ENCODE data around the gene C4orf50. TPM values are rescaled to one million over a fixed set of nuclear protein-coding genes. Genes with fewer than 3 reads are reported as not detected.

Gene C4orf50
- total and polyA plus RNA-seq, 2 of the 4 experiments (the other 2 are of a cell fraction): not detected

GRCh38 chr4:5851637-5852301 is 166.5 kb downstream of the C4orf50 start:
- Histone ChIP-seq H4K20me1 (ENCODE audit: insufficient read depth, low read length) (no peaks in the 10 kb centered on the region), H3K4ac (ENCODE audit: low read depth, low read length) (no peak overlapping the region), H2BK20ac (ENCODE audit: low read depth, low read length) (no peak overlapping the region), H3K23ac (ENCODE audit: low read depth, low read length) (no peak overlapping the region), H3K4me3 (ENCODE audit: insufficient read depth, low read depth, low read length) (no peak overlapping the region), H3K4me2 (ENCODE audit: low read depth, low read length) (no peak overlapping the region), H4K91ac (ENCODE audit: insufficient read depth, low read depth, low read length) (no peak overlapping the region), H3K27me3 (ENCODE audit: control insufficient read depth, insufficient read depth, low read length) (no peaks in the 10 kb centered on the region), H2BK5ac (ENCODE audit: low read depth, low read length, poor library complexity, severe bottlenecking) (no peak overlapping the region), H3K14ac (replicated peaks; ENCODE audit: low read depth, low read length) (no peak overlapping the region), H2AFZ (replicated peaks; ENCODE audit: low read length, poor library complexity) (no peak overlapping the region), H2AK5ac (ENCODE audit: low read depth, low read length) (no peak overlapping the region), H4K8ac (ENCODE audit: low read depth in 2 of 2, low read length in 2 of 2) (no peak overlapping the region), H3K27ac (ENCODE audit: insufficient read depth, low read length) (no peak overlapping the region), H3K56ac (ENCODE audit: extremely low read depth, insufficient read depth, low read length) (no peak overlapping the region), H3K79me1 (ENCODE audit: low read depth in 1 of 2, low read length in 2 of 2) (no peaks in the 10 kb centered on the region), H2BK15ac (ENCODE audit: low read depth, low read length) (no peak overlapping the region), H3K4me1 (ENCODE audit: control insufficient read depth, insufficient read depth, low read length) (no peaks in the 10 kb centered on the region), H3K9ac (ENCODE audit: low read depth, low read length) (no peak overlapping the region), H3K36me3 (ENCODE audit: control insufficient read depth, insufficient read depth, low read length) (peaks cover 3% of the 10 kb centered on the region; the same call in 1 of the 2 replicates), H3K9me1 (ENCODE audit: insufficient read depth, low read length) (no peaks in the 10 kb centered on the region; the same call in 1 of the 2 replicates), H3K18ac (ENCODE audit: low read depth, low read length) (no peak overlapping the region), H2BK120ac (ENCODE audit: low read depth, low read length) (no peak overlapping the region), H3K9me3 (ENCODE audit: control insufficient read depth, insufficient read depth, low read length) (no peaks in the 10 kb centered on the region), H4K5ac (ENCODE audit: low read depth, low read length) (no peak overlapping the region), H2AK9ac (replicated peaks; ENCODE audit: low read depth, low read length, poor library complexity) (no peak overlapping the region)
- 80% methylated on average over 1 of the region's 4 CpGs; no CpG with 5 or more reads in 1 of the 2 experiments for WGBS, 2 experiments (ENCODE audit: extremely low coverage in 2 of 2, insufficient read length in 1 of 2)
- TF ChIP-seq ELK1 (IDR thresholded peaks at IDR 0.05; ENCODE audit: borderline replicate concordance, low read depth, low read length): no peak
- TF ChIP-seq RAD21 (IDR thresholded peaks at IDR 0.05; ENCODE audit: low read length): no peak
- TF ChIP-seq USF2 (IDR thresholded peaks at IDR 0.05; ENCODE audit: low read depth, low read length): no peak
- no peak for TF ChIP-seq CHD1 (IDR thresholded peaks at IDR 0.05; ENCODE audit: low read depth, low read length)
- TF ChIP-seq RCOR1 (IDR thresholded peaks at IDR 0.05; ENCODE audit: insufficient replicate concordance, low read length): no peak
- TF ChIP-seq MXI1 (IDR thresholded peaks at IDR 0.05; ENCODE audit: borderline replicate concordance, low read depth, low read length): no peak
- no peak for TF ChIP-seq MAFK (IDR thresholded peaks at IDR 0.05; ENCODE audit: low read depth, low read length)
- TF ChIP-seq CEBPB (IDR thresholded peaks at IDR 0.05; ENCODE audit: low read depth, low read length): no peak
- TF ChIP-seq RFX5 (IDR thresholded peaks at IDR 0.05; ENCODE audit: low read depth, low read length): no peak
- TF ChIP-seq, protein P1, sequence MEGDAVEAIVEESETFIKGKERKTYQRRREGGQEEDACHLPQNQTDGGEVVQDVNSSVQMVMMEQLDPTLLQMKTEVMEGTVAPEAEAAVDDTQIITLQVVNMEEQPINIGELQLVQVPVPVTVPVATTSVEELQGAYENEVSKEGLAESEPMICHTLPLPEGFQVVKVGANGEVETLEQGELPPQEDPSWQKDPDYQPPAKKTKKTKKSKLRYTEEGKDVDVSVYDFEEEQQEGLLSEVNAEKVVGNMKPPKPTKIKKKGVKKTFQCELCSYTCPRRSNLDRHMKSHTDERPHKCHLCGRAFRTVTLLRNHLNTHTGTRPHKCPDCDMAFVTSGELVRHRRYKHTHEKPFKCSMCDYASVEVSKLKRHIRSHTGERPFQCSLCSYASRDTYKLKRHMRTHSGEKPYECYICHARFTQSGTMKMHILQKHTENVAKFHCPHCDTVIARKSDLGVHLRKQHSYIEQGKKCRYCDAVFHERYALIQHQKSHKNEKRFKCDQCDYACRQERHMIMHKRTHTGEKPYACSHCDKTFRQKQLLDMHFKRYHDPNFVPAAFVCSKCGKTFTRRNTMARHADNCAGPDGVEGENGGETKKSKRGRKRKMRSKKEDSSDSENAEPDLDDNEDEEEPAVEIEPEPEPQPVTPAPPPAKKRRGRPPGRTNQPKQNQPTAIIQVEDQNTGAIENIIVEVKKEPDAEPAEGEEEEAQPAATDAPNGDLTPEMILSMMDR (conservative IDR thresholded peaks at IDR 0.05; ENCODE audit: low read depth, low read length): no peak
- no peak for TF ChIP-seq FOS (IDR thresholded peaks at IDR 0.05; ENCODE audit: low read depth, low read length)
- TF ChIP-seq MAZ (IDR thresholded peaks at IDR 0.05; ENCODE audit: borderline replicate concordance, low read depth, low read length): no peak
- TF ChIP-seq BHLHE40 (IDR thresholded peaks at IDR 0.05; ENCODE audit: low read depth, low read length): no peak
- TF ChIP-seq SMC3 (IDR thresholded peaks at IDR 0.05; ENCODE audit: low read depth, low read length): no peak
- CTCF ChIA-PET: no interaction called here
- no peak for DNase-seq
- POLR2A ChIA-PET (ENCODE audit: unreplicated experiment): no interaction called here
- BruUV-seq (replicated peaks): no TSS peak
- ATAC-seq (ENCODE audit: low read depth): no peak
- in situ Hi-C loops (cut with MboI; ENCODE audit: low sequenced_read_pairs) (no loop called here), intact Hi-C loops (cut with micrococcal nuclease) (no loop called here), dilution Hi-C loops (cut with HindIII; ENCODE audit: low sequenced_read_pairs, unreplicated experiment) (no loop called here)

All from IMR-90 (cell line).